WTC11 (cell line): ENCODE measurements around the gene PCDHAC2. TPM values are rescaled to one million over a fixed set of nuclear protein-coding genes. Genes with fewer than 3 reads are reported as not detected.

Experiments
- ATAC-seq: fragments of 200-7000 bp; cut with Tn5 transposase; 2 replicates; pipeline ENCODE4 v1.10.0; 2021; ENCODE audit warnings: mild to moderate bottlenecking, moderate library complexity
- CTCF ChIA-PET: fragments of 300-600 bp; sonication (Branson Sonifier 250); formaldehyde crosslinking; loops from one replicate; lab custom pipeline; 2021; ENCODE audit warnings: antibody characterized with exemption; lab: Charles Lee
- POLR2A ChIA-PET: fragments of 350-600 bp; sonication (Branson Sonifier 250); formaldehyde crosslinking; loops from one replicate; lab custom pipeline; 2021; ENCODE audit warnings: antibody characterized with exemption; lab: Charles Lee
- DNase-seq: peaks from one replicate; pipeline ENCODE4 v3.0.0; 2021; ENCODE audit warnings: low spot score
- H3K27ac Mint-ChIP-seq: 2 replicates; pipeline ENCODE4 v1.8.0; 2021; ENCODE audit warnings: mixed read lengths
- H3K27me3 Mint-ChIP-seq: 2 replicates; pipeline ENCODE4 v1.8.0; 2021; ENCODE audit warnings: low read depth, mild to moderate bottlenecking, moderate library complexity, mixed read lengths
- H3K36me3 Mint-ChIP-seq: 2 replicates; pipeline ENCODE4 v1.8.0; 2021; ENCODE audit warnings: mixed read lengths
- H3K4me1 Mint-ChIP-seq: 2 replicates; pipeline ENCODE4 v1.8.0; 2022; ENCODE audit warnings: mixed read lengths
- H3K4me3 Mint-ChIP-seq: 2 replicates; pipeline ENCODE4 v1.8.0; 2021; ENCODE audit warnings: mild to moderate bottlenecking, moderate library complexity, mixed read lengths
- H3K9me3 Mint-ChIP-seq: 2 replicates; pipeline ENCODE4 v1.8.0; 2021; ENCODE audit warnings: mixed read lengths
- ATF6 ChIP-seq: sonication (generic); formaldehyde crosslinking; IDR thresholded peaks from 2 replicates; pipeline ENCODE4 v1.8.1; 2023; ENCODE audit warnings: mild to moderate bottlenecking, missing genetic modification reagents
- CREB1 ChIP-seq: sonication (generic); formaldehyde crosslinking; IDR thresholded peaks from 2 replicates; pipeline ENCODE4 v1.8.0; 2023; ENCODE audit warnings: mild to moderate bottlenecking, missing genetic modification reagents
- GRHL2 ChIP-seq: fragments of 250-450 bp; sonication (Bioruptor Pico); IDR thresholded peaks from 2 replicates; pipeline ENCODE4 v1.8.0; 2022; ENCODE audit warnings: mild to moderate bottlenecking, moderate library complexity; ENCODE audit not compliant: insufficient replicate concordance, severe bottlenecking
- GTF2I ChIP-seq: fragments of 250-450 bp; sonication (Bioruptor Pico); conservative IDR thresholded peaks from 2 replicates; pipeline ENCODE4 v1.4.0; 2021; ENCODE audit warnings: mild to moderate bottlenecking
- KAT7 ChIP-seq: sonication (generic); formaldehyde crosslinking; IDR thresholded peaks from 2 replicates; pipeline ENCODE4 v1.8.1; 2023; ENCODE audit warnings: missing genetic modification reagents, mild to moderate bottlenecking, borderline replicate concordance
- MLX ChIP-seq: sonication (generic); formaldehyde crosslinking; IDR thresholded peaks from 2 replicates; pipeline ENCODE4 v1.8.1; 2023; ENCODE audit warnings: mild to moderate bottlenecking, missing genetic modification reagents, moderate library complexity
- NR2C2 ChIP-seq: sonication (generic); formaldehyde crosslinking; IDR thresholded peaks from 2 replicates; pipeline ENCODE4 v1.8.0; 2022; ENCODE audit warnings: mild to moderate bottlenecking, missing genetic modification reagents
- TEAD1 ChIP-seq: sonication (generic); formaldehyde crosslinking; IDR thresholded peaks from 2 replicates; pipeline ENCODE4 v1.8.0; 2022; ENCODE audit warnings: mild to moderate bottlenecking, missing genetic modification reagents
- ZNF121 ChIP-seq: sonication (generic); formaldehyde crosslinking; IDR thresholded peaks from 2 replicates; pipeline ENCODE4 v1.8.0; 2023; ENCODE audit warnings: missing genetic modification reagents
- ZNF281 ChIP-seq: sonication (generic); formaldehyde crosslinking; IDR thresholded peaks from 2 replicates; pipeline ENCODE4 v1.8.0; 2023; ENCODE audit warnings: mild to moderate bottlenecking, missing genetic modification reagents
- ZNF671 ChIP-seq: fragments of 250-450 bp; sonication (Bioruptor Pico); IDR thresholded peaks from 2 replicates; pipeline ENCODE4 v1.8.0; 2021; ENCODE audit warnings: mild to moderate bottlenecking
- total RNA-seq: library from RNA; stranded (reverse); gene quantifications from 3 replicates; pipeline ENCODE4 v1.2.3, GENCODE V29; 2021
- TF ChIP-seq, protein P1 (sequence below): fragments of 250-450 bp; sonication (Bioruptor Pico); conservative IDR thresholded peaks from 2 replicates; pipeline ENCODE4 v1.9.0; 2021; ENCODE audit warnings: mild to moderate bottlenecking
- TF ChIP-seq, protein P2 (sequence below): sonication (generic); formaldehyde crosslinking; IDR thresholded peaks from 2 replicates; pipeline ENCODE4 v1.8.1; 2022; ENCODE audit warnings: mild to moderate bottlenecking, moderate library complexity, missing genetic modification reagents
- TF ChIP-seq, protein P3 (sequence below): sonication (generic); formaldehyde crosslinking; IDR thresholded peaks from 2 replicates; pipeline ENCODE4 v1.8.0; 2022; ENCODE audit warnings: mild to moderate bottlenecking, missing genetic modification reagents

Gene PCDHAC2
- total RNA-seq, 1 experiment from 2014 or later = 11.3 TPM

GRCh38 chr5:140978260-140978659, 12.0 kb downstream of the PCDHAC2 start:
- peaks cover 31% of the 10 kb centered on the region for H3K4me1 Mint-ChIP-seq
- no peaks in the 10 kb centered on the region for H3K27me3 Mint-ChIP-seq
- peak overlapping the region; percentile 62 for H3K27ac Mint-ChIP-seq
- no peak overlapping the region for H3K4me3 Mint-ChIP-seq
- H3K9me3 Mint-ChIP-seq = no peaks in the 10 kb centered on the region
- TF ChIP-seq GRHL2 (CRISPR knock-in tag) = no peak
- TF ChIP-seq NR2C2 = no peak
- no peak for TF ChIP-seq ZNF671 (CRISPR knock-in tag)
- TF ChIP-seq, protein P1, sequence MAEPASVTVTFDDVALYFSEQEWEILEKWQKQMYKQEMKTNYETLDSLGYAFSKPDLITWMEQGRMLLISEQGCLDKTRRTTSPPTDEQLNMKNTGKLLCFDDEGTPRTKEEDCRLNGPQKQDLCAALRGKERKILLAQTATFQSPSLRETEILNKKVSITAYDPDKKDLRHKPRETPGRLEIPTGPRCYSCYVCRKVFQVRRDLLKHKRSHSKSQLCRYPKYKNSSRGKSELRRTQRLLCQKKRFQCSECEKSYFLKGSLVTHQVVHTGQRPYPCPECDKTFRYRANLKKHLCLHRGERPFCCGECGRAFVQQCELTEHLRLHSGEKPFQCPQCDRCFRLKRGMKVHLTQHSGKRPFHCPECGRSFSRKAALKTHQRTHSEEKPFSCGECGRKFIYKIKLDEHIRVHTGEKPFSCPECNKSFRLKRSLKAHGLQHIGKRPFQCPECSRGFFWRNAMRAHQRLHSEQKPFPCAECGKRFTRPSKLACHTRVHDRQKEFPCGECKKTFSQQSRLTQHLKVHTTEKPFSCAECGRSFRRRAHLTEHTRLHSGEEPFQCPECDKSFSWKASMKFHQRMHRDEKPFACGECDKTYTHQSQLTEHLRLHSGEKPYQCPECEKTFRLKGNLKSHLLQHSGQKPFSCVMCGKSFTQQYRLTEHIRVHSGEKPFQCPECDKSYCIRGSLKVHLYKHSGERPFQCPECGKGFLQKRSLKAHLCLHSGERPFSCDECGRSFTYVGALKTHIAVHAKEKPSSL (CRISPR knock-in tag) = no peak
- TF ChIP-seq, protein P2, sequence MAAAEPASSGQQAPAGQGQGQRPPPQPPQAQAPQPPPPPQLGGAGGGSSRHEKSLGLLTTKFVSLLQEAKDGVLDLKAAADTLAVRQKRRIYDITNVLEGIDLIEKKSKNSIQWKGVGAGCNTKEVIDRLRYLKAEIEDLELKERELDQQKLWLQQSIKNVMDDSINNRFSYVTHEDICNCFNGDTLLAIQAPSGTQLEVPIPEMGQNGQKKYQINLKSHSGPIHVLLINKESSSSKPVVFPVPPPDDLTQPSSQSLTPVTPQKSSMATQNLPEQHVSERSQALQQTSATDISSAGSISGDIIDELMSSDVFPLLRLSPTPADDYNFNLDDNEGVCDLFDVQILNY (CRISPR knock-in tag) = no peak
- TF ChIP-seq, all 79 proteins: peak for 0
- CTCF ChIA-PET = interaction anchor here (1.3 to 1.6 kb wide), 5 partner anchors 11 to 192 kb away, joined by 3 to 10 read pairs (median 4); partner anchors contain the start of genes PCDHA1, PCDHAC1 and PCDHAC2
- H3K36me3 Mint-ChIP-seq = peaks cover 5% of the 10 kb centered on the region
- POLR2A ChIA-PET = no interaction called here
- ATAC-seq (peak; percentile 38; the same call in 1 of the 2 replicates), DNase-seq (no peak)

GRCh38 chr5:140978983-140979382, 12.7 kb downstream of the PCDHAC2 start:
- no peaks in the 10 kb centered on the region for H3K9me3 Mint-ChIP-seq
- peaks cover 6% of the 10 kb centered on the region for H3K36me3 Mint-ChIP-seq
- TF ChIP-seq KAT7 (CRISPR knock-in tag) = no peak
- TF ChIP-seq TEAD1 (CRISPR knock-in tag) = no peak
- TF ChIP-seq ZNF671 (CRISPR knock-in tag) = no peak
- TF ChIP-seq ATF6 (CRISPR knock-in tag) = no peak
- TF ChIP-seq ZNF121 = no peak
- H3K4me3 Mint-ChIP-seq = no peak overlapping the region
- ATAC-seq (no peak), DNase-seq (no peak)
- H3K27me3 Mint-ChIP-seq = no peaks in the 10 kb centered on the region
- H3K27ac Mint-ChIP-seq = no peak overlapping the region
- POLR2A ChIA-PET = no interaction called here
- CTCF ChIA-PET = interaction anchor here (1.3 to 1.5 kb wide), 2 partner anchors 52 to 53 kb away, joined by 3 to 4 read pairs; partner anchors contain the start of gene PCDHAC1
- H3K4me1 Mint-ChIP-seq = peaks cover 26% of the 10 kb centered on the region

DNA sequence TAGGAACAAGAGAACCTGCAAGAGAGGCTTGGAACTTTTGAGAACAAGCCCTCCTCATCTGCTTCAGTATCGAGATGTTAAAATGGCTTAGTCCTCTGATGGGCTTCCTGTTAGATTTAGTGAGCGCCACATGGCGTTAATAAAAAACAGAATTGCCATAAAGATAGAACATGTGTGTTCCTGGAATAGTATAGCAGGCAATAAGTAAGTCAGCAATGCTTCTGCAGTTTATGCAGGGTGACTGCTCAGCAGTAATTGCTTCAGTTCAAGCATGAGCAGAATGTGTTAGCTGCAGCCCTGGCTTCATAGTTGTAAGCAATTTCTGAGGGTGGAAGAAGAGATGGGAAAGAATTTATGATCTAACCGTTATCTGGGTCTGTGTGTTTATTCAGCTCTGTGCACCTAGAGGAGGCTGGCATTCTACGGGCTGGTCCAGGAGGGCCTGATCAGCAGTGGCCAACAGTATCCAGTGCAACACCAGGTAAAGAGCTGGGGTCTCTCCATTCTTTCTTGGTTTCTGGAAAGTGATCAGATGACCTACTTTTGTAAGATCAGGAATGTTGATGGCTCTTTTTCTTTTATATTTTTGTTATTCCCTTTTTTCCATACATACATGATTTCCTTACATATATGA, 15.9 kb downstream of the PCDHAC2 start:
- no peak for ATAC-seq
- Mint-ChIP-seq H3K36me3 (peaks cover 6% of the 10 kb centered on the region), H3K27me3 (no peaks in the 10 kb centered on the region), H3K9me3 (no peaks in the 10 kb centered on the region), H3K4me1 (peaks cover 37% of the 10 kb centered on the region), H3K4me3 (no peak overlapping the region), H3K27ac (no peak overlapping the region)
- TF ChIP-seq, protein P3, sequence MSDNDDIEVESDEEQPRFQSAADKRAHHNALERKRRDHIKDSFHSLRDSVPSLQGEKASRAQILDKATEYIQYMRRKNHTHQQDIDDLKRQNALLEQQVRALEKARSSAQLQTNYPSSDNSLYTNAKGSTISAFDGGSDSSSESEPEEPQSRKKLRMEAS = no peak
- no peak for TF ChIP-seq GTF2I (CRISPR knock-in tag)
- TF ChIP-seq MLX (CRISPR knock-in tag) = no peak
- no peak for TF ChIP-seq ZNF281 (CRISPR knock-in tag)
- no peak for TF ChIP-seq CREB1 (CRISPR knock-in tag)
- CTCF ChIA-PET = no interaction called here
- DNase-seq = no peak
- POLR2A ChIA-PET = no interaction called here
